ENCODE data around the gene SGK2.

DNA sequence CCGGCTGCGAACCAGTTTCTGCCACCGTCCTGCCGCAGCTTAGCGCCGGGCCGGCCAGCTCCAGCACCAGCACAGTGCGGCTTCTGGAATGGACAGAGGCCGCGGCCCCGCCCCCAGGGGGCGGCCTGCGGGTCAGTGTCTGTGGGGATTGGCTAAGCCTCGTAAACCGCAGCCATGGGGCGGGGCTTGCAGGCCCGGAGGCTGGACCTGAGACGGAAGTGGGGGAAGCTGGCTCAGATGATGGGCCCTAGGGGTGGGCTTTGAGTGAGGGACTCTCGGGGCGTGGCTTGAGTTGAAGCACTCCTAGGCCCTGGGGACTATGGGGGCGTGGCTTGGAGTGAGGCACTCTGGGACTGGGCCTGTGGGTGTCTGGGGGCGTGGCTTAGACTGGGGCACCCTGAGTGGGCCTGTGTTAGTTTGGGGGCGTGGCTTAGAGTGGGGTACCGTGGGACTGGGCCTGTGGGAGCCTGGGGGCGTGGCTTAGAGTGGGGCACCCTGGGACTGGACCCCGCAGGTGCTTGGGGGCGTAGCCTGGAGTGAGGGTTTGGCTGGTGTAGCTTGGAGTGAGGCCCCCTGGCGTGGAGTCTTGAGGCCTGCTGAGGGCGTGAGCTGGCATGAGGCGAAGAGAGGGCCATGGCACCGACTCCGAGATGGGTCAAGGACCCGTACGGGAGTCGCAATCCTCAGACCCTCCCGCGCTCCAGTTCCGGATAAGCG, 44.7 kb upstream of the SGK2 start:
- TF ChIP-seq CTCF (IDR thresholded peaks at IDR 0.05): peak; percentile 39
- no peak for TF ChIP-seq CHD2 (IDR thresholded peaks at IDR 0.05; ENCODE audit: low read length, partially characterized antibody)
- TF ChIP-seq YY1 (IDR thresholded peaks at IDR 0.05; ENCODE audit: low read depth): no peak
- TF ChIP-seq EP300 (IDR thresholded peaks at IDR 0.05; ENCODE audit: borderline replicate concordance in 1 of 2, low read depth in 1 of 2, low read length in 1 of 2): no peak
- peak; percentile 22; the same call in 1 of the 2 replicates for TF ChIP-seq POLR2AphosphoS5 (IDR thresholded peaks at IDR 0.05; ENCODE audit: low read depth, low read length)
- TF ChIP-seq REST (IDR thresholded peaks at IDR 0.05; ENCODE audit: low read depth, low read length): no peak
- TF ChIP-seq TCF12 (IDR thresholded peaks at IDR 0.05): no peak
- TF ChIP-seq RXRA (IDR thresholded peaks at IDR 0.05; ENCODE audit: borderline replicate concordance, low read depth): no peak
- no peak for TF ChIP-seq RCOR1 (IDR thresholded peaks at IDR 0.05; ENCODE audit: low read length)
- TF ChIP-seq, protein P1, sequence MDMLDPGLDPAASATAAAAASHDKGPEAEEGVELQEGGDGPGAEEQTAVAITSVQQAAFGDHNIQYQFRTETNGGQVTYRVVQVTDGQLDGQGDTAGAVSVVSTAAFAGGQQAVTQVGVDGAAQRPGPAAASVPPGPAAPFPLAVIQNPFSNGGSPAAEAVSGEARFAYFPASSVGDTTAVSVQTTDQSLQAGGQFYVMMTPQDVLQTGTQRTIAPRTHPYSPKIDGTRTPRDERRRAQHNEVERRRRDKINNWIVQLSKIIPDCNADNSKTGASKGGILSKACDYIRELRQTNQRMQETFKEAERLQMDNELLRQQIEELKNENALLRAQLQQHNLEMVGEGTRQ (IDR thresholded peaks at IDR 0.05; ENCODE audit: borderline replicate concordance, low read depth, low read length): no peak
- TF ChIP-seq, protein P2, sequence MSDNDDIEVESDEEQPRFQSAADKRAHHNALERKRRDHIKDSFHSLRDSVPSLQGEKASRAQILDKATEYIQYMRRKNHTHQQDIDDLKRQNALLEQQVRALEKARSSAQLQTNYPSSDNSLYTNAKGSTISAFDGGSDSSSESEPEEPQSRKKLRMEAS (IDR thresholded peaks at IDR 0.05; ENCODE audit: low read depth): peak; percentile 56; the same call in 1 of the 2 replicates
- TF ChIP-seq TAF1 (IDR thresholded peaks at IDR 0.05; ENCODE audit: borderline replicate concordance, low read depth, low read length): peak; percentile 40; the same call in 1 of the 2 replicates
- TF ChIP-seq, protein P3, sequence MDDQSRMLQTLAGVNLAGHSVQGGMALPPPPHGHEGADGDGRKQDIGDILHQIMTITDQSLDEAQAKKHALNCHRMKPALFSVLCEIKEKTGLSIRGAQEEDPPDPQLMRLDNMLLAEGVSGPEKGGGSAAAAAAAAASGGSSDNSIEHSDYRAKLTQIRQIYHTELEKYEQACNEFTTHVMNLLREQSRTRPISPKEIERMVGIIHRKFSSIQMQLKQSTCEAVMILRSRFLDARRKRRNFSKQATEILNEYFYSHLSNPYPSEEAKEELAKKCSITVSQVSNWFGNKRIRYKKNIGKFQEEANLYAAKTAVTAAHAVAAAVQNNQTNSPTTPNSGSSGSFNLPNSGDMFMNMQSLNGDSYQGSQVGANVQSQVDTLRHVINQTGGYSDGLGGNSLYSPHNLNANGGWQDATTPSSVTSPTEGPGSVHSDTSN (IDR thresholded peaks at IDR 0.05): no peak
- TF ChIP-seq FOXM1 (IDR thresholded peaks at IDR 0.05; ENCODE audit: low read depth): no peak
